Fibroblast of the aortic adventitia (primary cell): ENCODE measurements around the gene GADD45G. TPM values are rescaled to one million over a fixed set of nuclear protein-coding genes. Genes with fewer than 3 reads are reported as not detected.

Experiments
- DNase-seq: peaks from one replicate; pipeline ENCODE4 v3.0.0-alpha.2; 2010; ENCODE audit warnings: low read depth
- H3K4me3 ChIP-seq: 2 replicates; pipeline ENCODE4 v1.5.1; 2011; ENCODE audit warnings: low read depth, mild to moderate bottlenecking, control low read depth, low read length, moderate library complexity
- CTCF ChIP-seq: IDR thresholded peaks from 2 replicates; pipeline ENCODE4 v1.5.1; 2011; ENCODE audit warnings: mild to moderate bottlenecking, low read length, control low read depth, inconsistent platforms; ENCODE audit not compliant: insufficient read depth
- total RNA-seq: library from RNA; depleted of rRNA; stranded (reverse); fragments of >200 nt; gene quantifications from 2 replicates; pipeline ENCODE4 v1.2.3, GENCODE V29; 2012; ENCODE audit warnings: low replicate concordance

GADD45G gene, protein sequence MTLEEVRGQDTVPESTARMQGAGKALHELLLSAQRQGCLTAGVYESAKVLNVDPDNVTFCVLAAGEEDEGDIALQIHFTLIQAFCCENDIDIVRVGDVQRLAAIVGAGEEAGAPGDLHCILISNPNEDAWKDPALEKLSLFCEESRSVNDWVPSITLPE
- 0.36 and 6.1 TPM in 2 replicates for total RNA-seq

DNA sequence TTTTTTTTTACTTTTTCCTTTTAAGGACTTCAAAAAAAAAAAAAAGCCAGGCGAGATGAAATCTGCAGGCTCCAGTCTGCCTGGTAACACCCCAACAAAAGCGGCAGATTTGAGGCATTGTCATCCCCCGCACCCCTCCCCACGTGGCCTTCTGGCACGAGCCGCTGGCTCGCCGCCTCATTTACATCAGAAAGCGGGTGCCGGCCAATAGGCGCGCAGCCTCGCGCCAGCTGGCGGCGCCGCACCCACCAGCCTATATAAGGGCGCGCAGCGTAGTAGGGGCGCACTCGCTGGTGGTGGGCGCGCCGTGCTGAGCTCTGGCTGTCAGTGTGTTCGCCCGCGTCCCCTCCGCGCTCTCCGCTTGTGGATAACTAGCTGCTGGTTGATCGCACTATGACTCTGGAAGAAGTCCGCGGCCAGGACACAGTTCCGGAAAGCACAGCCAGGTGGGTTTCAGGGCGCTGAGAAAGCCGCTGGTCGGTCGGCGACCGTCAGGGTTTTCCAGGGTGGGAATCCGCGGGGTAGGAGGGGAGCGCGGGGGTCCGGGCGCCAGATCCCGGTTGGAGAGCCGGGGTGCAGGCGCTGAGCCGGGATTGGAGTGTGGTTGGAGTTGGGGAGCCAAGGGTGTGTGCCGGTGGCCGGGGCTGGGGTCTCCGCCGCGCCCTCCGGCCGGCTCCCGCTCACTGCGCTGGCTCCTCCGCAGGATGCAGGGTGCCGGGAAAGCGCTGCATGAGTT, at the start of gene GADD45G:
Gene GADD45G (plus strand): TSS at position 284 of the 736 bp plus-strand sequence. CDS start 110 bp downstream, at position 394.
- DNase-seq: peak; percentile 82
- H3K4me3 ChIP-seq: peak within 1 kb of the TSS; percentile 60

DNA sequence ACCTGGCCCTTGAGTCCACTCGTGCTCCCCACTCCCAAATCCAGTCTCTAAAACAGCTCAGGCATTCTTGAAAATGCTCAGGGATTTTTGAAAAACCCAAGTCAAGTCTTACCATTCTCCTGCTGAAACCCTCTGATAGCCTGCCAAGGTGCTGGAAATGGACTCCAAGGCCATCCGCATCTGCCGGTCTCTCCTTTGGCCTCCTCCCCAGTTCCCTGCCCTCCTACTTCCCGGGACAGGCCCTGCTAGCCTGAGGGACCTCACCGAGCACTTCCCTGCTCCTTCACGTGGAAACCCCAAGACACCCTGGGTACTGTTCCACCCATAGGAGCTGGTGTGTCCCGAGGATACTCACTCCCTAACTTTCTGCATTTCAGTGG, 49.8 kb upstream of the GADD45G start:
- TF ChIP-seq CTCF: no peak
- H3K4me3 ChIP-seq: no peak overlapping the region
- DNase-seq: no peak

More for the DNA sequence above, at the start of gene GADD45G:
- TF ChIP-seq CTCF: no peak

GRCh38 chr9:89555451-89556375, 49.1 kb upstream of the GADD45G start:
- DNase-seq: no peak
- TF ChIP-seq CTCF: no peak
- no peak overlapping the region for H3K4me3 ChIP-seq

DNA sequence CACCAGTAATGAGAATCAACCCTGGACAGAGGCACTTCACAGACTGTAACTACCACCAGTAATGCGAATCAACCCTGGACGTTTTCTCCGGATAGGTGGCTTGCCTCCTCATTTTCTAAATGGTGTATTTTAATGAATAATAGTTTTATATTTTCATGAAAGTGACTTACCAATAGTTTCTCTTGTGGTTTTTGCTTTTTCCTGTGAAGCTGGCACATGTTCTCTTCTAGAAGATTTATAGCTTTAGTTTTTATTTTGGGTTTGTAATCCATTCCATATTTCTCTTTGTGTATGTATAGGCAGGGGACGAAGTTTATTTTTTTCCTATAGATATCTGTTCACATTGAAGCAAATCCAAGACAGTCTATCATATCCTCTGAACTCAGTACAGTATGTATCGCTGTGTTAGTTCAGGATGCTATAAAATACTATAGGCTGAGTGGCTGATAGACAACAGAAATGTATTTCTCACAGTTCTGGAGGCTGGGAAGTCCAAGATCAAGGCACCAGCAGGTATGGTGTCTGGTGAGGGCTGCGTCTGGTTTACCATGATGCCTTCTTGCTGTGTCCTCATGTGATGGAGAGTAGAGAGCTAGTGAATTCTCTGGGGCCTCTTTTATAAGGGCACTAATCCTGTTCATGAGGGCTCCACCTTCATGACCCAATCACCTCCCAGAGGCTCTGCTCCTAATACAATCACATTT, 46.5 kb upstream of the GADD45G start:
- TF ChIP-seq CTCF: no peak
- no peak for DNase-seq
- no peak overlapping the region for H3K4me3 ChIP-seq

DNA sequence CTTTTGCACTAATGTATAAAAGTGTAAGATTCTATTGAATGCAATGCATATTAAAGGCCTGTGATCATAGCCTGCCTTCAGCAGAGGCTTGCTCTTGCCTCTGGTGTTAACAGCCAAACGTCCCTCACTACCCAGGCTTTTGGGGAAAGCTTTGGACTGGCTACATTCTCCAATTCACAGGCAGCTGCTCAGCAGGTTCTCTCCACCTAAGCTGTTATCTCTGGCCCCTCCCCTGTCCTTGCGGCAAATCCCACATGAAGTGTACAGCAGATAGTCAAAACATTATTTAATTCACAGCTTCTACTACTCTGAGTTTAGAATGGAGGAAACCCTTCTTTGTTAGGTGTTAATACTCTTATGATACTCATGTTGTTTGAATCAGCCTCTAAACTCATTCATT, 45.9 kb upstream of the GADD45G start:
- H3K4me3 ChIP-seq: no peak overlapping the region
- TF ChIP-seq CTCF: no peak
- DNase-seq: no peak

DNA sequence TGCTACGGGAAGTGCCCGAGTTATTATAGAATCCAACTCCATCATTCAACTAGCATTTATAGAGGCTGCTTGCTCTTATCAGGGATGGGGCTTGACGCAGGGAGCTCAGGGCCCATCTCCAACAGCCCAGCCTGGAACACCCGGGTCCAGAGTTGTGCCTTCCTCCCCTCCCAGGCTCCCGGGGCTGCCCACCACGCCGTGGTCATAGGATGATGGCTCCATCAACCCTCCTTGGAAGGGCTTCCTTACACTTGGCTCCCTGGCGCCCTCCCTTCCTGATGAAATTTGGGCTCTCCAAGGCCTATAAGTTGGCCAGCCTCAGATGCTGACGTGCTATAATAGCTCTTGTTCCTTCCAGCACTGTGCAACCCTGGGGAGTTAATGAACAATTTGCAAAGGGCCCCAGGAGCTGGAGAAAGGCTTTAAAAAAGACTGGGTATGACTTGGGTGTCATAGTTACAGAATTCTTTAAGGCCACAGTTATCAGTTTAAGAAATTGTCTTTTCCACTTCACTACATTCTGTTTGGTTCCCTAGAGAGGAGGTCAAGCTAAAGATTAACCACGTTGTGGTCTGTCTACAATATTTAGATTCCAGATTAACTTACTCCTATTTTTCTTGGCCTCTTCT, 42.5 kb upstream of the GADD45G start:
- no peak for DNase-seq
- TF ChIP-seq CTCF: no peak
- H3K4me3 ChIP-seq: no peak overlapping the region
